ENCODE data around the gene DYNC2LI1. TPM values are rescaled to one million over a fixed set of nuclear protein-coding genes. Genes with fewer than 3 reads are reported as not detected.
A peak's percentile ranks its signal among the peaks of the same experiment; 100 is the strongest.

Gene DYNC2LI1
- total RNA-seq, 4 donors from 2014 or later, result 19.5 to 37.3 (median 33.1) TPM

- WGBS, 2 donors, result 60 to 61% methylated on average over 2 of the region's 2 CpGs
- no peak for DNase-seq (ENCODE audit: low spot score in 2 of 2)
- no peak for TF ChIP-seq EP300 (IDR thresholded peaks at IDR 0.05)
- no peak for TF ChIP-seq CTCF (IDR thresholded peaks at IDR 0.05)
- TF ChIP-seq POLR2A (IDR thresholded peaks at IDR 0.05), result no peak
These were observed 36.6 kb downstream of the DYNC2LI1 start for GRCh38 chr2:43810452-43810851.

GRCh38 chr2:43810888-43811287 lies 37.0 kb downstream of the DYNC2LI1 start:
- Histone ChIP-seq H3K4me1 (no peaks in the 10 kb centered on the region), H3K36me3 (peaks cover 0 to 62% (median 4%) of the 10 kb centered on the region in 3 donors), H3K27me3 (no peaks in the 10 kb centered on the region), H3K9me3 (no peaks in the 10 kb centered on the region), H3K27ac (no peak overlapping the region), H3K4me3 (no peak overlapping the region)
- DNase-seq (ENCODE audit: low spot score in 2 of 2), result no peak
- WGBS, 2 donors, result 66 to 69% methylated on average over 1 of the region's 1 CpG
- TF ChIP-seq EP300 (IDR thresholded peaks at IDR 0.05), result no peak
- TF ChIP-seq POLR2A (IDR thresholded peaks at IDR 0.05), result no peak
- TF ChIP-seq CTCF (IDR thresholded peaks at IDR 0.05), result no peak

More at GRCh38 chr2:43810452-43810851, 36.6 kb downstream of the DYNC2LI1 start:
- Histone ChIP-seq H3K4me3 (no peak overlapping the region), H3K27ac (no peak overlapping the region), H3K4me1 (no peaks in the 10 kb centered on the region), H3K36me3 (peaks cover 0 to 64% (median 4%) of the 10 kb centered on the region in 3 donors), H3K9me3 (no peaks in the 10 kb centered on the region), H3K27me3 (no peaks in the 10 kb centered on the region)

- WGBS, 2 donors, result 66 to 93% methylated on average over 2 of the region's 2 CpGs
- no peak for TF ChIP-seq EP300 (IDR thresholded peaks at IDR 0.05)
- no peak for TF ChIP-seq POLR2A (IDR thresholded peaks at IDR 0.05)
- TF ChIP-seq CTCF (IDR thresholded peaks at IDR 0.05), result no peak
These were observed 38.2 kb downstream of the DYNC2LI1 start for GRCh38 chr2:43812006-43812405.

GRCh38 chr2:43812947-43813346 lies 39.1 kb downstream of the DYNC2LI1 start:
- Histone ChIP-seq H3K4me3 (no peak overlapping the region), H3K9me3 (no peaks in the 10 kb centered on the region), H3K27ac (no peak overlapping the region), H3K27me3 (no peaks in the 10 kb centered on the region), H3K36me3 (peaks cover 0 to 46% (median 4%) of the 10 kb centered on the region in 3 donors), H3K4me1 (no peaks in the 10 kb centered on the region)
- no peak for TF ChIP-seq POLR2A (IDR thresholded peaks at IDR 0.05)
- no peak for DNase-seq (ENCODE audit: low spot score in 2 of 2)
- WGBS, 2 donors, result 31 to 42% methylated on average over 2 of the region's 2 CpGs

More at GRCh38 chr2:43812006-43812405, 38.2 kb downstream of the DYNC2LI1 start:
- H3K9me3 ChIP-seq, result no peaks in the 10 kb centered on the region
- H3K4me3 ChIP-seq, result no peak overlapping the region
- no peak overlapping the region for H3K27ac ChIP-seq
- H3K36me3 ChIP-seq, result peaks cover 0 to 54% (median 4%) of the 10 kb centered on the region in 3 donors
- no peaks in the 10 kb centered on the region for H3K27me3 ChIP-seq
- DNase-seq (ENCODE audit: low spot score in 2 of 2), result no peak
- H3K4me1 ChIP-seq, result no peaks in the 10 kb centered on the region

- TF ChIP-seq POLR2A (IDR thresholded peaks at IDR 0.05), result no peak
- TF ChIP-seq EP300 (IDR thresholded peaks at IDR 0.05), result no peak
- TF ChIP-seq CTCF (IDR thresholded peaks at IDR 0.05), result no peak
These were observed 40.9 kb downstream of the DYNC2LI1 start for GRCh38 chr2:43814711-43815110.

GRCh38 chr2:43818761-43819160 lies 44.9 kb downstream of the DYNC2LI1 start:
- Histone ChIP-seq H3K9me3 (no peaks in the 10 kb centered on the region), H3K36me3 (peaks cover 0 to 5% (median 0%) of the 10 kb centered on the region in 3 donors), H3K27me3 (no peaks in the 10 kb centered on the region), H3K27ac (no peak overlapping the region), H3K4me1 (no peaks in the 10 kb centered on the region), H3K4me3 (no peak overlapping the region)
- peak in 1 of 2 donors; percentile 27 for DNase-seq (ENCODE audit: low spot score in 2 of 2)
- TF ChIP-seq POLR2A (IDR thresholded peaks at IDR 0.05), result no peak
- TF ChIP-seq EP300 (IDR thresholded peaks at IDR 0.05), result no peak
- TF ChIP-seq CTCF (IDR thresholded peaks at IDR 0.05), result no peak
- 36 to 43% methylated on average over 5 of the region's 5 CpGs for WGBS, 2 donors

More at GRCh38 chr2:43814711-43815110, 40.9 kb downstream of the DYNC2LI1 start:
- no peak for DNase-seq (ENCODE audit: low spot score in 2 of 2)
- Histone ChIP-seq H3K27me3 (no peaks in the 10 kb centered on the region), H3K4me3 (no peak overlapping the region), H3K27ac (no peak overlapping the region), H3K9me3 (no peaks in the 10 kb centered on the region), H3K36me3 (peaks cover 0 to 34% (median 0%) of the 10 kb centered on the region in 3 donors), H3K4me1 (no peaks in the 10 kb centered on the region)
- WGBS, 2 donors, result 91 to 93% methylated on average over 3 of the region's 3 CpGs

Measured in tibial nerve (tissue), 4 donors.